RWPE2 (cell line): Measurements from ENCODE around the gene ZNF620.

Experiments
- ATAC-seq: fragments of 200-7000 bp; cut with Tn5 transposase; 3 replicates; pipeline ENCODE4 v1.9.1; 2021; ENCODE audit warnings: low read depth
- DNase-seq: peaks from one replicate; pipeline ENCODE4 v3.0.0-alpha.2; 2020; ENCODE audit warnings: low spot score
- H3K27ac ChIP-seq: fragments of 450-650 bp; 2 replicates; pipeline ENCODE4 v1.5.1; 2017; ENCODE audit warnings: mild to moderate bottlenecking; ENCODE audit not compliant: poor library complexity, severe bottlenecking
- H3K27me3 ChIP-seq: fragments of 250-450 bp; sonication (Bioruptor Pico); 2 replicates; pipeline ENCODE4 v1.5.1; 2021; ENCODE audit warnings: mild to moderate bottlenecking, moderate library complexity; ENCODE audit not compliant: insufficient read depth, poor library complexity, severe bottlenecking
- H3K36me3 ChIP-seq: fragments of 250-450 bp; sonication (Bioruptor Pico); 2 replicates; pipeline ENCODE4 v1.5.1; 2020; ENCODE audit warnings: low read depth, mild to moderate bottlenecking, moderate library complexity
- H3K4me1 ChIP-seq: fragments of 250-450 bp; sonication (Bioruptor Pico); 2 replicates; pipeline ENCODE4 v1.5.1; 2021; ENCODE audit warnings: mild to moderate bottlenecking, moderate library complexity; ENCODE audit not compliant: insufficient read depth, poor library complexity, severe bottlenecking
- H3K4me3 ChIP-seq: fragments of 250-450 bp; sonication (Bioruptor Pico); 2 replicates; pipeline ENCODE4 v1.5.1; 2021; ENCODE audit warnings: mild to moderate bottlenecking, moderate library complexity; ENCODE audit not compliant: severe bottlenecking
- H3K9me3 ChIP-seq: fragments of 250-450 bp; sonication (Bioruptor Pico); 2 replicates; pipeline ENCODE4 v1.5.1; 2021; ENCODE audit warnings: mild to moderate bottlenecking, moderate library complexity; ENCODE audit not compliant: severe bottlenecking
- CTCF ChIP-seq: fragments of 450-650 bp; IDR thresholded peaks from one replicate; pipeline ENCODE4 v1.5.1; 2017; ENCODE audit warnings: mild to moderate bottlenecking, moderate library complexity; ENCODE audit not compliant: poor library complexity, severe bottlenecking

The ZNF620 gene

GRCh38 chr3:40499952-40500351 is 5.9 kb upstream of the ZNF620 start:
- ATAC-seq, result no peak
- no peak for DNase-seq
- Histone ChIP-seq H3K36me3 (no peaks in the 10 kb centered on the region), H3K9me3 (no peaks in the 10 kb centered on the region), H3K4me3 (no peak overlapping the region), H3K27ac (no peak overlapping the region), H3K27me3 (no peaks in the 10 kb centered on the region), H3K4me1 (peaks cover 8% of the 10 kb centered on the region)
- TF ChIP-seq CTCF, result no peak

DNA sequence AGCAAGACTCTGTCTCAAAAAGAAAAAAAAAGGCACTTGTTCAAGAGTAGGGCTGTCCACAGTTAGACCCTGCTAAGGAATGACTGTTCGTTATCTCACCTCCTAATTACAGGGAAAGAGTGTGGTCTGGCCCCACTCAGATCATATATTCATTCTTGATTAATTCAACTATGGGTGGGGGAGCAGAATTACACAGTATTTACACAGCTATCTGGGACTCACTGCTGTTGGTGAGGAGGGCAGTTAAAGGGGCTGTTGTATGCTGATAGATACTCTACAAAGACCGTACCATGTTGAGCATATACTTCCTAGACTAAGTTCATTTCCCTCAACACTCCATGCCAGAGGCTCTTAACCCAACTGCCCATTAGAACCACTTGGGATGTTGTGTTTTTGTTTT is 3.8 kb upstream of the ZNF620 start:
- Histone ChIP-seq H3K4me3 (no peak overlapping the region), H3K36me3 (no peaks in the 10 kb centered on the region), H3K27ac (no peak overlapping the region), H3K27me3 (no peaks in the 10 kb centered on the region), H3K9me3 (no peaks in the 10 kb centered on the region), H3K4me1 (peaks cover 18% of the 10 kb centered on the region)
- no peak for ATAC-seq
- TF ChIP-seq CTCF, result no peak
- no peak for DNase-seq

- peaks cover 18% of the 10 kb centered on the region for H3K4me1 ChIP-seq
- ATAC-seq (peak; percentile 91), DNase-seq (peak; percentile 77)
- no peaks in the 10 kb centered on the region for H3K27me3 ChIP-seq
- peak overlapping the region; percentile 33 for H3K27ac ChIP-seq
- H3K4me3 ChIP-seq, result no peak overlapping the region
- H3K36me3 ChIP-seq, result no peaks in the 10 kb centered on the region
- TF ChIP-seq CTCF, result no peak
- no peaks in the 10 kb centered on the region for H3K9me3 ChIP-seq
Measured at GRCh38 chr3:40504636-40505430, 1.0 kb upstream of the ZNF620 start.

DNA sequence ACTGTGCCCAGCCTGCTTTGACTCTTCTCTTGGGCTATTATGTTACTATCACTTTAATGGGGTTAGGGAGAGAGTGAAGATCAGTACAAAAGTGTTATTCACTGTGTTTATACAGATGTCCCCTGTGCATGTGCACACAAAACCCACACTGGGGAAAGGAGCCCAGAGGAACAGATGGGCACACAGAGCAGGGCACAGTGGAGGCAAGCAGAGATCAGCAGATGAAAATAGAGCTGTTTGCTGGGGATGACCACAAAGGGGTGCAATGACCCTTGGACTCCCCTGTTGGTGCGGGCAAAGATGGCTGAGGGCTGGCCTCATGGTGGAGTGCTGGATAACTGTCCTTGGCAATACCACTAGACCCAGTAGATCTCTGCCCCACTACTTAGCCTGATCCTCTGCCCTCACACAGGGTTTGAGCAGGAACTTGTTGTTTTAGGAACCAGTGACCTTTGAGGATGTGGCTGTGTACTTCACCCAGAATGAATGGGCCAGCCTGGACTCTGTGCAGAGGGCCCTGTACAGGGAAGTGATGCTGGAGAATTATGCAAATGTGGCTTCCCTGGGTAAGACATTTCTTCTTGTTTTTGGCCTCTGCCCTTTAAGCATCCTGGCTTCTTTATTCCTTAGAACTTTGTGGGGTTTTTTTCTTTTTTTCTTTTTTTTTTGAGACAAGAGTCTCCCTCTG is 5.3 kb downstream of the ZNF620 start:
- Histone ChIP-seq H3K4me3 (no peak overlapping the region), H3K4me1 (peaks cover 3% of the 10 kb centered on the region), H3K27ac (no peak overlapping the region), H3K36me3 (peaks cover 3% of the 10 kb centered on the region; the same call in 1 of the 2 replicates), H3K9me3 (no peaks in the 10 kb centered on the region), H3K27me3 (no peaks in the 10 kb centered on the region)
- ATAC-seq, result no peak
- no peak for TF ChIP-seq CTCF
- no peak for DNase-seq

DNA sequence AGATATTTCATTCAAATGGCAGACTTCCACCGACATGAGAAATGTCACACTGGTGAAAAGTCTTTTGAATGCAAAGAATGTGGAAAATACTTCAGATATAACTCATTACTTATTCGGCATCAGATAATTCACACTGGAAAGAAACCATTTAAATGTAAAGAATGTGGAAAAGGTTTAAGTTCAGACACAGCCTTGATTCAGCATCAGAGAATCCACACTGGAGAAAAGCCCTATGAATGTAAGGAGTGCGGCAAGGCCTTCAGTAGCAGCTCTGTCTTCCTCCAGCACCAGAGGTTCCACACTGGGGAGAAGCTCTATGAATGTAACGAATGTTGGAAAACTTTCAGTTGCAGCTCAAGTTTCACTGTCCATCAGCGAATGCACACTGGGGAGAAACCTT is 10.4 kb downstream of the ZNF620 start:
- no peak overlapping the region for H3K4me3 ChIP-seq
- DNase-seq (no peak), ATAC-seq (no peak)
- no peak for TF ChIP-seq CTCF
- H3K36me3 ChIP-seq, result 0 out of 2 replicates have a peak, but pooled peaks cover 3% of the 10 kb centered on the region
- H3K9me3 ChIP-seq, result no peaks in the 10 kb centered on the region
- H3K27me3 ChIP-seq, result no peaks in the 10 kb centered on the region
- H3K27ac ChIP-seq, result no peak overlapping the region
- no peaks in the 10 kb centered on the region for H3K4me1 ChIP-seq
